K562 (cell line): ENCODE measurements around the gene NSUN2.

Experiments used
- CBX8 ChIP-seq: fragments of 200-600 bp; sonication (generic); IDR thresholded peaks from 2 replicates; pipeline ENCODE4 v1.6.1; 2012; ENCODE audit warnings: borderline replicate concordance, mixed run types, low read depth, mild to moderate bottlenecking, moderate library complexity, mixed read lengths, low read length, control low read depth, inconsistent platforms; ENCODE audit not compliant: poor library complexity, severe bottlenecking; ENCODE audit errors: extremely low read depth
- CEBPB ChIP-seq: fragments of 450-650 bp; IDR thresholded peaks from 2 replicates; pipeline ENCODE4 v1.6.1; 2016; ENCODE audit warnings: missing genetic modification characterization, missing compliant biosample characterization
- EP300 ChIP-seq: IDR thresholded peaks from 2 replicates; pipeline ENCODE4 v1.6.1; 2012; ENCODE audit warnings: low read length, improper control_type of control experiment
- FOXP1 ChIP-seq: sonication (generic); formaldehyde crosslinking; IDR thresholded peaks from 2 replicates; pipeline ENCODE4 v1.8.0; 2022; ENCODE audit warnings: mild to moderate bottlenecking, missing genetic modification reagents
- GTF2B ChIP-seq: IDR thresholded peaks from 2 replicates; pipeline ENCODE4 v1.6.1; 2011; ENCODE audit not compliant: insufficient read length; ENCODE audit errors: extremely low read depth
- GTF3C2 ChIP-seq: IDR thresholded peaks from 3 replicates; pipeline ENCODE4 v1.6.1; 2011; ENCODE audit warnings: borderline replicate concordance, mild to moderate bottlenecking, moderate library complexity; ENCODE audit not compliant: insufficient read length; ENCODE audit errors: extremely low read depth
- KDM2B ChIP-seq: fragments of 250-450 bp; sonication (Bioruptor Pico); IDR thresholded peaks from 2 replicates; pipeline ENCODE4 v1.8.0; 2021; ENCODE audit warnings: mild to moderate bottlenecking, moderate library complexity
- POLR2A ChIP-seq: fragments of 450-650 bp; conservative IDR thresholded peaks from 2 replicates; pipeline ENCODE4 v1.6.1; 2016
- POLR2AphosphoS5 ChIP-seq: IDR thresholded peaks from 2 replicates; pipeline ENCODE4 v1.6.1; 2011; ENCODE audit warnings: mild to moderate bottlenecking, low read depth, low read length, moderate library complexity; ENCODE audit not compliant: control insufficient read depth, insufficient read depth
- RFX5 ChIP-seq: IDR thresholded peaks from 2 replicates; pipeline ENCODE4 v1.6.1; 2011; ENCODE audit warnings: low read depth, mild to moderate bottlenecking, improper control_type of control experiment, low read length

GRCh38 chr5:6637022-6637421 lies 4.2 kb upstream of the NSUN2 start:
- TF ChIP-seq EP300, result no peak
- TF ChIP-seq GTF2B, result no peak
- TF ChIP-seq CBX8, result no peak
- TF ChIP-seq KDM2B (CRISPR knock-in tag), result no peak
- no peak for TF ChIP-seq POLR2A
- TF ChIP-seq FOXP1 (CRISPR knock-in tag), result no peak
- TF ChIP-seq GTF3C2, result no peak
- no peak for TF ChIP-seq RFX5
- TF ChIP-seq CEBPB, result no peak
- TF ChIP-seq POLR2AphosphoS5, result no peak
